Activated T-cell treated with anti-CD3 and anti-CD28 coated beads, Interleukin-2, amount 50 U/mL, for 48 hours (primary cell): Measurements from ENCODE around the gene LMCD1.
"Not testable (repeated sequence)": the region's sequence is repeated elsewhere in the genome, so short reads cannot be mapped to it uniquely, and the experiment has no call there.

ENCODE experiments used
- DNase-seq, 2 experiments: peaks; one replicate each; pipeline ENCODE4 v3.0.0-alpha.2; 2020

LMCD1 gene

DNA sequence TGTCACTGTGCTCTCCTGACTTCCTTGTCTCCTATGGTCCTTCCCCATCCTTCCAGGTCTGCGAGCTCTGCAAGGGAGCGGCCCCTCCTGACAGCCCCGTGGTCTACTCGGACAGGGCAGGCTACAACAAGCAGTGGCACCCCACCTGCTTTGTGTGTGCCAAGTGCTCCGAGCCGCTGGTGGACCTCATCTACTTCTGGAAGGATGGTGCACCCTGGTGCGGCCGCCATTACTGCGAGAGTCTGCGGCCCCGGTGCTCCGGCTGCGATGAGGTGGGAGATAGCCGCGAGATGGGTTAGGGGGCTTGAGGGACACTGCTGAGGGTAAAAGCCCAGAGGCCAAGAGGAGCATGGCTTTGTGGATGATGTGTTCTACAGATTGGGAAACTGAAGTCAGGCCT is 63.8 kb downstream of the LMCD1 start:
- DNase-seq: no peak

GRCh38 chr3:8567784-8568575 is 66.4 kb downstream of the LMCD1 start:
- no peak for DNase-seq

DNA sequence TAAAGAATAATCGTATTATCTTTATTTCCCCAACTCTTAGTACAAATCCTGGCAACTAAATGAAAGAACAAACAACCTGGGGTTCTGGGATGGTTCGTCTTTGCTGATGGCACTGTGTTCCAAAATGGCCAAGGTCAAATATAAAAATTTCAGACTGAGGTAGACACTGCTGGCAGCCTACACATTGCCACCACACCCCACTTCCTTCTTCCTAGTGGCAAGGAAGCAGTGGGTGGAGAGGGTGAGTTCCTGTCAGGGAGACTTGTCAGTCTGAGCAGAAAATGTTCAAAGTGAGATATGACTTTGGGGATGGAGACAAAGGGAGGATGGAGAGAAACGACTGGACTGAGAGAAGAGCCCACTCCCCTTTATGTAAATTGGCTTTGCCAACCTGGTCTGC is 69.6 kb downstream of the LMCD1 start:
- DNase-seq: no peak

- no peak for DNase-seq
Measured at GRCh38 chr3:8573342-8573926, 71.8 kb downstream of the LMCD1 start.

DNA sequence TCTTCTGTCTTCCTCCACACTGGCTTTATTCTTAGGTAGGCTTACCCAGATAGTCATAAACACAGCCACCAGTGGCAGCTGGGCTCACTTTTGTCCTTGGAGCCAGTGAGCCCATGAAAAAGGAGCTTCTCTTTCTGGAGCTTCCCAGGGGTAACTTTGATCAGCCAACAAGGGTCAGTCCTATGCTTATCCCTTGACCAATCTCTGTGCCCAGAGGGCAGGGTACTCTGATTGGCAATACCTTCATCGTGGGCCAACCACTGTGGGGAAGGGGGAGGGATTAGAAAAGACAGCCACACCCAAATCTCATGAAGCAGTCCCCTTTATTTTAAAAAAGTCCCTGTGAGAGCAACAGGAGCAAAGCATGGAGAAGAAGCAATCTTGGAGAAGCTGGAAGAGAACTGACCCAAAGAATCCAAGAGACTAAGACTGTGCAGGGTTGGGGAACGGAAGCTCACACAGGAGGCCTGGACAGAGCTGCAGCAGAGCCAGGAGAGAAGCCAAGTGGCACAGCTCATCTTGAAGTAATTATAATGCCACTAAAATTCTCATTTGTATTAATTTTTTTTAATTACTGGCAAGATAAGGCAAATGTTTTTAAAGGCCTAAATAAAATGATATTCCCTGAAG is 72.5 kb downstream of the LMCD1 start:
- no peak for DNase-seq

GRCh38 chr3:8574670-8575322 is 73.2 kb downstream of the LMCD1 start:
- DNase-seq: no peak

GRCh38 chr3:8575364-8576104 is 73.9 kb downstream of the LMCD1 start:
- DNase-seq: no peak

- DNase-seq: no peak
Measured at GRCh38 chr3:8576436-8576835, 74.8 kb downstream of the LMCD1 start.

DNA sequence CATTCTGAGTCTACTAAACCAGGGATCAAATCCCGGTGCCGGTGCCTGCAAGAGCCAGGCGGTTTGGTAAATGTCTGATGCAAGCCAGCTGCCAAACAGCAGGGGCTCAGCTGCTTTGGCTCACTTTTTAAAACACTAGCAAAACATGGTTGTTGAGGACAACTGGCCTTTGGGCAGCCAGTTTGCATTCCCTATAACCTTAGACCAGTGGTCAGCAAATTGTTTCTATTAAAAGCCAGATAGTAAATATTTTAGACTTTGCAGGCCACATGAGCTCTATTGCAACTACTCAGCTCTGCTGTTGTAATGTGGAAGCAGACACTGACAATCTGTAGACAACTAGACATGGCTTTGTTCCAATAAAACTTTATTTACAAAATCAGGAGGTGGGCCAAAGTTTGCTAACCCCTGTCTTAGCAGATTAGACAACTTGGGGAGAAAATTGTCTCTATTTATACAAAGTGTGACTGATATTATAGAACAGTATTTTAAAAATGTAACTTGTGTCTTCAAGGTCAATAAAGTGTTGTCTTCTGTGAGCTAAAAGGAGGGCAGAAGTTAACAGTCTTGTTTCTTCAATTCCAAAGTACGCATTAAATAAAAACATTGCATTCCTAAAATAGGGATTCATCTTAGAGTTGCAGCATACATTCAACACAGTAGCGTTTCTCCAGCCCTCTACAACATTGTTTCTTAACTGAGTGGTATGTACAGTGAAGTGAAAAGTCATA is 75.4 kb downstream of the LMCD1 start:
- DNase-seq: no peak

GRCh38 chr3:8578282-8578681 is 76.7 kb downstream of the LMCD1 start:
- no peak for DNase-seq

GRCh38 chr3:8579096-8579495 is 77.5 kb downstream of the LMCD1 start:
- DNase-seq: no peak

DNA sequence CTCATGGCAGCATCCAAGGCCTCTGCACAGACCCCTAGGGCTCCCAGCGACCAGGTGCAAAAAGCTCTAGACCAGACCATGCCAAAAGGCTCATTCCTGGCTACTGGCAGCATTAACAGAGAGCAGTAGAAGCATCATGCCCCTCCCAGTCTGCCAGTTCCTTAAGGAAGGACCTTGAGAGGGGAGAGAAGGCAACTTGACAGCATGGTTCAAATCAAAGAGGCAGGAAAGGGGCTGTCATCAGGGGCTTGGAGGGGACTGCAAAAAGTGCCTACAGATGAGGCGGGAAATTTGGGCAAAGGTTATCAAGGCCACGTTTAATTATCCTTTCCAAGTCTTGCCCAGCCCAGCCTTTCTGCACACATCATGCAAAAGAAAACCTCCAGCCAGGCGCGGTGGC is 78.3 kb downstream of the LMCD1 start:
- no peak for DNase-seq

DNA sequence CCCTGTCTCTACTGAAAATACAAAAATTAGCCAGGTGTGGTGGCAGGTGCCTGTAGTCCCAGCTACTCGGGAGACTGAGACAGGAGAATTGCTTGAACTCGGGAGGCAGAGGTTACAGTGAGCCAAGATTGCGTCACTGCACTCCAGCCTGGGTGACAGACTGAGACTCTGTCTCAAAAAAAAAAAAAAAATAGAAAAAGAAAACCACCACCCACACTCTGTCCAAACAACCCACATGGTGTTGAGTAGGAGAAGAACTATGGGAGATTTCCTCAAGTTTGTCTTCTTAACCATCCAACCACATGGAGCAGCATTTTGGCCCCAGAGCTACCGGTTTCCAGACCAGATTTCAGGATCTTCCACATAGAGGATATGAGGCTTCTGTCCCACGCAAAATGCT is 78.8 kb downstream of the LMCD1 start:
- DNase-seq: not testable (repeated sequence)

- DNase-seq: no peak
Measured at GRCh38 chr3:8581373-8581772, 79.8 kb downstream of the LMCD1 start.

- DNase-seq: no peak
Measured at GRCh38 chr3:8581806-8582445, 80.3 kb downstream of the LMCD1 start.

GRCh38 chr3:8584661-8585060 is 83.0 kb downstream of the LMCD1 start:
- DNase-seq: no peak

GRCh38 chr3:8589880-8590556 is 88.4 kb downstream of the LMCD1 start:
- DNase-seq: no peak

GRCh38 chr3:8593021-8593827 is 91.6 kb downstream of the LMCD1 start:
- no peak for DNase-seq

DNA sequence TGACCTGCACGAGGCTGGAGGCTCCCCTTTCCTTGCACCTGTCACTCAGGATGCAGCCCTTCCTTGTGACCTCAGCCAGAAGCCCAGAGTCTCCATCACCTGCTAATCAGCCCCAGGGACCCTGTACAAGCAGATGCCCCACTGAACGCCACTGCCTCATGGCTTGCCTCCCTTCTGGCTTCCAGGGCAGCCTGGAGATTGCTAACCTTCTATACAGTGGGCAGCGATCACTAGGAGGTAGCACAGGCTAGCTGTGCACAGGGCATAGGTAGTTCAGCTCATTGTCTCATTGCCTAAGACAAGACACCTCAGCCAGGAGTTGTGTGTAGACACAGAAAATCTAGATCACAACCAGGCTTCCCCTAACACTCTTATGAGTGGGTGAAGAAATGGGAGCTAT is 93.6 kb downstream of the LMCD1 start:
- DNase-seq: no peak

DNA sequence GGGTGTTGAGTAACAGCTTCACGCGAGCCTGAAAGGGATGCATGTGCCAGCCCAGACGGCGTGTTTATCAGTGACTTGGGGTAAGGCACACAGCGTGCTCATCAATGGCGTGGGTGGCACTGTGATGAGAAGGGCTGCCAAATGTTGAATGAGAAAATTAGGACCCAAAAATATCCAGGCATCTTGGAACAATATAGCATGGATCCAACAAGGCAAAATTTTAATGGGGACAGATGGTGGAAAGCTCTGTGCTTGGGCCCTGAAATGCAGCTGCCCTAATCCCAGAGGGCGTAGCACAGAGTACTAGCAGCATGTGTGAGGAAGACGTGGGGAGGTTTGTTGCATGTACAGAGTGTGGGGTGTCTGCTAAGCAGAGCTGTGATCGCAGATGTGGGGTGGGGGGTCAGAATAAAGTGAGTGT is 94.1 kb downstream of the LMCD1 start:
- no peak for DNase-seq
